GM12892 (cell line): ENCODE measurements around the gene KRTAP9-8.
"Not testable (repeated sequence)": the region's sequence is repeated elsewhere in the genome, so short reads cannot be mapped to it uniquely, and the experiment has no call there.

Experiments
- POLR2A ChIP-seq: IDR thresholded peaks from 2 replicates; pipeline ENCODE4 v1.6.1; 2011; ENCODE audit warnings: low read depth, low read length, control low read depth
- POLR2AphosphoS5 ChIP-seq: IDR thresholded peaks from 2 replicates; pipeline ENCODE4 v1.6.1; 2011; ENCODE audit warnings: low read depth, low read length, control low read depth

DNA sequence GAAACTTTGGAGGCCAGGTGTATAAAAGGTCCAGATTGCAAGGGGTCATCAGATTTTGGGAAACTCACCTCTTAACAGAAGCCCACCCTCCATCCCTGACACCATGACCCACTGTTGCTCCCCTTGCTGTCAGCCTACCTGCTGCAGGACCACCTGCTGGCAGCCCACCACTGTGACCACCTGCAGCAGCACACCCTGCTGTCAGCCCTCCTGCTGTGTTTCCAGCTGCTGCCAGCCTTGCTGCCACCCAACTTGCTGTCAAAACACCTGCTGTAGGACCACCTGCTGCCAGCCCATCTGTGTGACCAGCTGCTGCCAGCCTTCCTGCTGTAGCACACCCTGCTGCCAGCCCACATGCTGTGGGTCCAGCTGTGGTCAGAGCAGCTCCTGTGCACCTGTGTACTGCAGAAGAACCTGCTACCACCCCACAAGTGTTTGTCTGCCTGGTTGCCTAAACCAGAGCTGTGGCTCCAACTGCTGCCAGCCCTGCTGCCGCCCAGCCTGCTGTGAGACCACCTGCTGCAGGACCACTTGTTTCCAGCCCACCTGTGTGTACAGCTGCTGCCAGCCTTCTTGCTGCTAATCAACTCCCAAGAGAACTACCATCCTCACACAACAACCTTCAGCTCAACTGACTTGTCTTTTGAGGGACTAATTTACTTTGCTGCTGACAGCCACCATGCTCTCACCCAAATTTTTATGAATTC is 5.2 kb upstream of the KRTAP9-8 start, which contains the start of gene KRTAP9-3:
- not testable (repeated sequence) for TF ChIP-seq POLR2A, POLR2AphosphoS5
